ENCODE measurements around the gene C1QTNF3.

DNA sequence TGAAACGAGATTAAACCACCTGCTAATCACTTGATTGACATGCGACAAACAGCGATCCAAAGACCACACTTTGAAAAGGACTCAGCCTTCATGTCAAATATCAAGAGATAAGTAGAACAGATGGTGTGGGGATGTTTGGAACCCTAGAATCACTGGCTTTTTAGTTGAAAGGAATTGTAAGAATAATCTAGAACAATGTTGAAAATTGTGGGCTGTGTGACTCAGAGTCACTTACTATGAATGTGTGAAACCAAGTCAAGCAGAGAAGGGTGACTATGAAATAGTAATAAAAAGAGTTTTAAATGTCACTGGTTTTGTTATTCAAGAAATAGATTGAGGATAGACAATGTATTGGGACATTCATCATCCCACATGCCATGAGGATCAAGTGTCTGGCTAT lies 14.1 kb upstream of the C1QTNF3 start:
- TF ChIP-seq, protein P1, sequence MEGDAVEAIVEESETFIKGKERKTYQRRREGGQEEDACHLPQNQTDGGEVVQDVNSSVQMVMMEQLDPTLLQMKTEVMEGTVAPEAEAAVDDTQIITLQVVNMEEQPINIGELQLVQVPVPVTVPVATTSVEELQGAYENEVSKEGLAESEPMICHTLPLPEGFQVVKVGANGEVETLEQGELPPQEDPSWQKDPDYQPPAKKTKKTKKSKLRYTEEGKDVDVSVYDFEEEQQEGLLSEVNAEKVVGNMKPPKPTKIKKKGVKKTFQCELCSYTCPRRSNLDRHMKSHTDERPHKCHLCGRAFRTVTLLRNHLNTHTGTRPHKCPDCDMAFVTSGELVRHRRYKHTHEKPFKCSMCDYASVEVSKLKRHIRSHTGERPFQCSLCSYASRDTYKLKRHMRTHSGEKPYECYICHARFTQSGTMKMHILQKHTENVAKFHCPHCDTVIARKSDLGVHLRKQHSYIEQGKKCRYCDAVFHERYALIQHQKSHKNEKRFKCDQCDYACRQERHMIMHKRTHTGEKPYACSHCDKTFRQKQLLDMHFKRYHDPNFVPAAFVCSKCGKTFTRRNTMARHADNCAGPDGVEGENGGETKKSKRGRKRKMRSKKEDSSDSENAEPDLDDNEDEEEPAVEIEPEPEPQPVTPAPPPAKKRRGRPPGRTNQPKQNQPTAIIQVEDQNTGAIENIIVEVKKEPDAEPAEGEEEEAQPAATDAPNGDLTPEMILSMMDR (IDR thresholded peaks at IDR 0.05): no peak
- TF ChIP-seq POLR2A (IDR thresholded peaks at IDR 0.05) (no peak), POLR2AphosphoS5 (IDR thresholded peaks at IDR 0.05) (no peak), EP300 (IDR thresholded peaks at IDR 0.05) (no peak)
